KOPT-K1 (cell line): ENCODE data around the gene TBC1D9.

Experiments
- H3K27ac ChIP-seq: fragments of 200-600 bp; sonication (generic); 2 replicates; pipeline ENCODE4 v1.5.1; 2016; ENCODE audit warnings: antibody characterized with exemption, mild to moderate bottlenecking, low read depth, low read length; ENCODE audit not compliant: poor library complexity, severe bottlenecking
- H3K36me3 ChIP-seq: fragments of 200-600 bp; sonication (generic); 2 replicates; pipeline ENCODE4 v1.5.1; 2017; ENCODE audit warnings: antibody characterized with exemption, mild to moderate bottlenecking, low read length, moderate library complexity; ENCODE audit not compliant: insufficient read depth
- H3K9me3 ChIP-seq: fragments of 200-600 bp; sonication (generic); 2 replicates; pipeline ENCODE4 v1.5.1; 2017; ENCODE audit warnings: antibody characterized with exemption, low read length, mild to moderate bottlenecking; ENCODE audit not compliant: insufficient read depth, poor library complexity, severe bottlenecking

TBC1D9 gene

GRCh38 chr4:140668111-140668510 lies 88.1 kb downstream of the TBC1D9 start:
- Histone ChIP-seq H3K27ac (no peak overlapping the region), H3K36me3 (no peaks in the 10 kb centered on the region), H3K9me3 (no peaks in the 10 kb centered on the region)

GRCh38 chr4:140666889-140667614 lies 89.1 kb downstream of the TBC1D9 start:
- H3K36me3 ChIP-seq: no peaks in the 10 kb centered on the region
- H3K27ac ChIP-seq: no peak overlapping the region
- no peaks in the 10 kb centered on the region for H3K9me3 ChIP-seq

- H3K9me3 ChIP-seq: no peaks in the 10 kb centered on the region
- no peak overlapping the region for H3K27ac ChIP-seq
- no peaks in the 10 kb centered on the region for H3K36me3 ChIP-seq
These were observed 93.9 kb downstream of the TBC1D9 start for GRCh38 chr4:140662082-140662869.

- Histone ChIP-seq H3K36me3 (no peaks in the 10 kb centered on the region), H3K9me3 (no peaks in the 10 kb centered on the region), H3K27ac (no peak overlapping the region)
These were observed 94.6 kb downstream of the TBC1D9 start for GRCh38 chr4:140661550-140661949.

- Histone ChIP-seq H3K27ac (no peak overlapping the region), H3K9me3 (no peaks in the 10 kb centered on the region), H3K36me3 (no peaks in the 10 kb centered on the region)
These were observed 96.1 kb downstream of the TBC1D9 start for GRCh38 chr4:140659943-140660700.

- H3K36me3 ChIP-seq: no peaks in the 10 kb centered on the region
- no peaks in the 10 kb centered on the region for H3K9me3 ChIP-seq
- no peak overlapping the region for H3K27ac ChIP-seq
These were observed 101.7 kb downstream of the TBC1D9 start for GRCh38 chr4:140654495-140654814.

GRCh38 chr4:140653718-140654494 lies 102.3 kb downstream of the TBC1D9 start:
- no peaks in the 10 kb centered on the region for H3K9me3 ChIP-seq
- no peaks in the 10 kb centered on the region for H3K36me3 ChIP-seq
- no peak overlapping the region for H3K27ac ChIP-seq

- Histone ChIP-seq H3K36me3 (no peaks in the 10 kb centered on the region), H3K9me3 (no peaks in the 10 kb centered on the region), H3K27ac (no peak overlapping the region)
These were observed 103.6 kb downstream of the TBC1D9 start for GRCh38 chr4:140652601-140653000.

GRCh38 chr4:140648716-140649308 lies 107.4 kb downstream of the TBC1D9 start:
- Histone ChIP-seq H3K27ac (no peak overlapping the region), H3K9me3 (no peaks in the 10 kb centered on the region)

GRCh38 chr4:140645614-140646412 lies 110.4 kb downstream of the TBC1D9 start:
- Histone ChIP-seq H3K9me3 (no peaks in the 10 kb centered on the region), H3K36me3 (no peaks in the 10 kb centered on the region), H3K27ac (no peak overlapping the region)

More at GRCh38 chr4:140648716-140649308, 107.4 kb downstream of the TBC1D9 start:
- no peaks in the 10 kb centered on the region for H3K36me3 ChIP-seq

GRCh38 chr4:140645196-140645595 lies 111.0 kb downstream of the TBC1D9 start:
- Histone ChIP-seq H3K9me3 (no peaks in the 10 kb centered on the region), H3K27ac (no peak overlapping the region), H3K36me3 (no peaks in the 10 kb centered on the region)

- Histone ChIP-seq H3K27ac (no peak overlapping the region), H3K36me3 (no peaks in the 10 kb centered on the region), H3K9me3 (no peaks in the 10 kb centered on the region)
These were observed 111.6 kb downstream of the TBC1D9 start for GRCh38 chr4:140644470-140645185.

GRCh38 chr4:140643571-140644055 lies 112.6 kb downstream of the TBC1D9 start:
- no peaks in the 10 kb centered on the region for H3K9me3 ChIP-seq
- no peaks in the 10 kb centered on the region for H3K36me3 ChIP-seq
- no peak overlapping the region for H3K27ac ChIP-seq
